Measurements from ENCODE around the gene EDC3.

- TF ChIP-seq CTCF (IDR thresholded peaks at IDR 0.05) (no peak), ZFX (IDR thresholded peaks at IDR 0.05; ENCODE audit: borderline replicate concordance) (no peak)
These were observed 91.8 kb downstream of the EDC3 start for GRCh38 chr15:74603789-74604705.

Measured in 22Rv1 (cell line).